ENCODE results near the gene TICAM1. TPM values are rescaled to one million over a fixed set of nuclear protein-coding genes. Genes with fewer than 3 reads are reported as not detected.

Gene TICAM1
- 10 to 100 TPM; 14.0 to 27.2 TPM for total RNA-seq

DNA sequence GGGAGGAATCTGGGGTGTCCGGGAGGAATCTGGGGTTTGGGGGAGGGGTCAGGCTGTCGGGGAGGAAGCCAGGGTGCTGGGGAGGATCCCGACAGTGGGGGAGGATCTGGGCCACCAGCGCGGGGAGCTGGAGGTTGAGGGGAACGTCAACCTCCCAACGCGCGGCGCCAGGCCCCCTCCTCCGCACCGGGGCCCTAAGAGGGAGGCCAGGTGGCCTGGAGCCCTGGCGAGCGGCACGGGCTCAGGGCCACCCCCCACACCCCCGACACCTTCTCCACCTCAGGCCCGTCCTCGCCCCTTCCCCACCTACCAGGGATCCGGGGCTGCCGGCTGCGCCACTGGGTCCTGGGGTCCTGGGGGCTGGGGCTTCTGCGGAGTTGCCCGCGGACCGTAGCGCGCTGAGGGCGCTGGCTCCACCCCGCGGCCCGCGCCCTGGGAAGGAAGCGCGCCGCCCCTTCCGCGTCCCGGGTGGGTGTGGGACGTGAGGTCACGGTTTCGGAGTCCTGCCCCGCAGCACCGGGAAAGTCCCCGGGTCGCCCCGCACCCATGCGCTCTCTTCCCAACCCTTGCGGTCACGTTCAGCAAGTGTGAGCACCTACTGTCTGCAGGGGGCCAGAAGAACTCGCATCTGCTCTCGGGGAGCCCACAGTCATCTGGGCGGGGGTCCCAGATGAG, at the start of gene TICAM1:
TSS of gene TICAM1 (minus strand) at position 409 of the 675 bp plus-strand sequence. CDS start 13,335 bp downstream, outside the sequence.
- no peaks in the 10 kb centered on the region for H3K27me3 ChIP-seq
- intact Hi-C loops (cut with DNase I) = no loop called here

DNA sequence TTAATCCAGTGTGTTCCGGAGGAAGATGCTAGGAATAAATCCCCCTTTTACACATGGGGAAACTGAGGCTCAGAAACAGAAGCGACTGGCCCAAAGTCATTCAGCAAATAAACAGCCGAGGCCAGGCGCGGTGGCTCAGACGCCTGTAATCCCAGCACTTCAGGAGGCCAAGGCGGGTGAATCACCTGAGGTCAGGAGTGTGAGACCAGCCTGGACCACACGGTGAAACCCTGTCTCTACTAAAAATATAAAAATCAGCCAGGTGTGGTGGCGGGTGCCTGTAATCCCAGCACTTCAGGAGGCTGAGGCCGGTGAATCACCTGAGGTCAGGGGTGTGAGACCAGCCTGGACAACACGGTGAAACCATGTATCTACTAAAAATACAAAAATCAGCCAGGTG, 47.5 kb upstream of the TICAM1 start:
- Histone ChIP-seq H3K4me3 (no peak overlapping the region), H3K27ac (no peak overlapping the region), H3K4me1 (no peaks in the 10 kb centered on the region), H3K9me3 (no peaks in the 10 kb centered on the region), H3K36me3 (no peaks in the 10 kb centered on the region), H3K27me3 (no peaks in the 10 kb centered on the region), H3K9ac (ENCODE audit: low read depth in 2 of 2, low read length in 2 of 2) (no peak overlapping the region)
- TF ChIP-seq, protein P1, sequence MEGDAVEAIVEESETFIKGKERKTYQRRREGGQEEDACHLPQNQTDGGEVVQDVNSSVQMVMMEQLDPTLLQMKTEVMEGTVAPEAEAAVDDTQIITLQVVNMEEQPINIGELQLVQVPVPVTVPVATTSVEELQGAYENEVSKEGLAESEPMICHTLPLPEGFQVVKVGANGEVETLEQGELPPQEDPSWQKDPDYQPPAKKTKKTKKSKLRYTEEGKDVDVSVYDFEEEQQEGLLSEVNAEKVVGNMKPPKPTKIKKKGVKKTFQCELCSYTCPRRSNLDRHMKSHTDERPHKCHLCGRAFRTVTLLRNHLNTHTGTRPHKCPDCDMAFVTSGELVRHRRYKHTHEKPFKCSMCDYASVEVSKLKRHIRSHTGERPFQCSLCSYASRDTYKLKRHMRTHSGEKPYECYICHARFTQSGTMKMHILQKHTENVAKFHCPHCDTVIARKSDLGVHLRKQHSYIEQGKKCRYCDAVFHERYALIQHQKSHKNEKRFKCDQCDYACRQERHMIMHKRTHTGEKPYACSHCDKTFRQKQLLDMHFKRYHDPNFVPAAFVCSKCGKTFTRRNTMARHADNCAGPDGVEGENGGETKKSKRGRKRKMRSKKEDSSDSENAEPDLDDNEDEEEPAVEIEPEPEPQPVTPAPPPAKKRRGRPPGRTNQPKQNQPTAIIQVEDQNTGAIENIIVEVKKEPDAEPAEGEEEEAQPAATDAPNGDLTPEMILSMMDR (IDR thresholded peaks at IDR 0.05) = no peak
- no peak for DNase-seq
- intact Hi-C loops (cut with DNase I) = no loop called here

More for the DNA sequence above, at the start of gene TICAM1:
- H3K4me1 ChIP-seq = peaks cover 6% of the 10 kb centered on the region
- peak within 1 kb of the TSS; percentile 74 for H3K4me3 ChIP-seq
- H3K9ac ChIP-seq (ENCODE audit: low read depth in 2 of 2, low read length in 2 of 2) = peak within 1 kb of the TSS; percentile 89 to 94
- H3K9me3 ChIP-seq = no peaks in the 10 kb centered on the region
- H3K36me3 ChIP-seq = no peaks in the 10 kb centered on the region
- H3K27ac ChIP-seq = peak within 1 kb of the TSS; percentile 88
- peak; percentile 87 for DNase-seq
- TF ChIP-seq, protein P1 (IDR thresholded peaks at IDR 0.05) = no peak

DNA sequence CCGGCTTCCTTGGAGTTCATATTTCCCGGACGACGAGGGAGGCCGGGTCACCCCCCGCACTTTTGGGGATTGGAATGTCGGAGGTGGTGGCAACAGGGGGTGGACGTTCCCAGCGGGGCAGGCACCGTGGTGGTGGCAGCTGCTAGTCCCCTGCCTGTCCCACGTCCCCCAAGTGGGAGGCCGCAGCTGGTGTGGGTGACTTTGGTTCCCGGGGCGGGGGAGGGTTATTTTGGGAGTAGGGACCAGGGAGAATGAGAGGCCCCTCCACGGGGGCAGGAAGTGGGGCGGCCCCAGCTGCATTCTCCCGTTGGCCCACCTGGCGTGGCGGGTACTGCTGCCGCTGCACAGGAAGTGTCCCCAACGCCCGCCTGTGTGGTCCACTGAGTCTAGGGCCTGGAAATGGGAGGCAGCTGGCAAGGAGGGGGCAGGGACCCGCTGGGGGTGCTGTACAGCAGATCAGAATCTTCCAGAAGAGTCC, 47.0 kb upstream of the TICAM1 start:
- intact Hi-C loops (cut with DNase I) = no loop called here
- Histone ChIP-seq H3K27ac (no peak overlapping the region), H3K27me3 (no peaks in the 10 kb centered on the region), H3K36me3 (no peaks in the 10 kb centered on the region), H3K9me3 (no peaks in the 10 kb centered on the region), H3K4me1 (no peaks in the 10 kb centered on the region), H3K4me3 (no peak overlapping the region), H3K9ac (ENCODE audit: low read depth in 2 of 2, low read length in 2 of 2) (no peak overlapping the region)
- TF ChIP-seq, protein P1 (IDR thresholded peaks at IDR 0.05) = no peak
- no peak for DNase-seq

DNA sequence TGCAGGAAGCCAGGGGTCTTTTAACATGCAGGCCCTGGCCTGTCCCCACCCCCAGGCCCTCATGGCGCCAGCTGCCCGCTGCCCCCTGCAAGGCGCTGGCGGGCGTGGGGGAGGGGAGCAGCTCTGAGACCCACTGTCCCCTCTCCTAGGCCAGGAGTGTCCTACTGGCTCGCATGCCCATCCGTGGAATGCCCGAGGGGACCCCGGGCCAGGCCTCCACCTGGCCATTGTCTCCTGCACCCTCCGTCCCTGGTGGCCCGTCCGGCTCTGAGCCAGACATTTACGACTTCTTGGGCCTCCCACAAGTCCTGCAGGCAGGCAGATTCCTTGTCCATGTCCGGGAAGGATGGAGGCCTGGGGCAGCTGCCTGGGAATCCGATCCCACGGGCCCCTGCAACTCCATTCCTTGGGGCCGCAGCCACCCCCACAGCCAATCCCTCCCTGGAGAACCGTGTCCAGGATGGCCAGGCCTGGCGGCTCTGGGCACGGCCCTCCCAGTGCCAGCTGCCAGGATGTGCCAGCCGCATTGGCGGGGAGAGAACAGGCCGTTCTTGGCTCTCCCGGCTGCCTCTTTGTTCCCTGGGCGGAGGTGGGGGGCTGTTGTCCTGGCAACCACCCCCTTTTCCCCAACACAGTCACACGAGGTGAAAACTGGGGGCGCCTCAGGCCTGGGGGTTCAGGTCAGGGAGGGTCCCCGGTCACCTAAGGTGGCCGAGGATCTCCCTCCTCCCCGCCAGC, 46.4 kb upstream of the TICAM1 start:
- DNase-seq = no peak
- Histone ChIP-seq H3K9me3 (no peaks in the 10 kb centered on the region), H3K9ac (ENCODE audit: low read depth in 2 of 2, low read length in 2 of 2) (no peak overlapping the region)

DNA sequence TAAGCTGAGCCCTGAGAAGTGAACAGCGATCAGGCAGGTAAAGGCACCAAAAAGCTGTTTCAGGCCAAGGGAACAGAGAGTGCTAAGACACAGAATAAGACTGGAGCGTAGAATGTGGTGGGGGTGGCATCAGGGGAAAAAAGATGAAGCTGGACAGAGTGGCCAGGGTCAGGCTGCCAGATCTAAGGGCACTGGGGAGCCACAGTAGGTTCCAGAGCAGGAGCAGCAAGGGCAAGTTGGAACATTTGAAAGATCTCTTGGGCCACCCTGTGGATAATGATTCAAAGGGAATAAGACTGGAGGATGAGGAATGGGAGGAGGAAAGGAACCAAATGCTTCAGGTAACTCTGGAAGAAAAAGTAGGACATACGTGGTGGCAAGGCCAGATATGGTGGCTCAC, 42.4 kb upstream of the TICAM1 start:
- H3K27me3 ChIP-seq = no peaks in the 10 kb centered on the region
- H3K36me3 ChIP-seq = no peaks in the 10 kb centered on the region
- H3K9me3 ChIP-seq = no peaks in the 10 kb centered on the region
- TF ChIP-seq, protein P1 (IDR thresholded peaks at IDR 0.05) = no peak
- no peak overlapping the region for H3K9ac ChIP-seq (ENCODE audit: low read depth in 2 of 2, low read length in 2 of 2)
- no peak overlapping the region for H3K4me3 ChIP-seq
- no peak overlapping the region for H3K27ac ChIP-seq
- H3K4me1 ChIP-seq = no peaks in the 10 kb centered on the region
- no peak for DNase-seq
- intact Hi-C loops (cut with DNase I) = loop anchor here (2.0 to 5.0 kb wide), 2 partner anchors 37 to 93 kb away; partner anchors contain the start of gene KDM4B

More for the DNA sequence above, 46.4 kb upstream of the TICAM1 start:
- TF ChIP-seq, protein P1 (IDR thresholded peaks at IDR 0.05) = no peak
- no peak overlapping the region for H3K27ac ChIP-seq
- H3K4me3 ChIP-seq = no peak overlapping the region
- no peaks in the 10 kb centered on the region for H3K27me3 ChIP-seq
- H3K36me3 ChIP-seq = no peaks in the 10 kb centered on the region
- intact Hi-C loops (cut with DNase I) = loop anchor here (2.0 kb wide), 1 partner anchor 153 kb away; no protein-coding TSS in a partner anchor
- H3K4me1 ChIP-seq = no peaks in the 10 kb centered on the region

Measured in colonic mucosa (tissue), 4 donors.